Epithelial cell of esophagus (primary cell): Measurements from ENCODE around the gene FZD7.

Experiments
- DNase-seq: peaks from one replicate; pipeline ENCODE4 v3.0.0; 2010; ENCODE audit warnings: low read depth
- H3K4me3 ChIP-seq: 2 replicates; pipeline ENCODE4 v1.5.1; 2011; ENCODE audit warnings: mild to moderate bottlenecking, low read length, control low read depth
- TF ChIP-seq, protein P1 (sequence below): IDR thresholded peaks from 2 replicates; pipeline ENCODE4 v1.5.1; 2011; ENCODE audit warnings: low read depth, mild to moderate bottlenecking, low read length, control low read depth, inconsistent platforms; ENCODE audit not compliant: insufficient read depth; ENCODE audit errors: missing control alignments

FZD7 gene

DNA sequence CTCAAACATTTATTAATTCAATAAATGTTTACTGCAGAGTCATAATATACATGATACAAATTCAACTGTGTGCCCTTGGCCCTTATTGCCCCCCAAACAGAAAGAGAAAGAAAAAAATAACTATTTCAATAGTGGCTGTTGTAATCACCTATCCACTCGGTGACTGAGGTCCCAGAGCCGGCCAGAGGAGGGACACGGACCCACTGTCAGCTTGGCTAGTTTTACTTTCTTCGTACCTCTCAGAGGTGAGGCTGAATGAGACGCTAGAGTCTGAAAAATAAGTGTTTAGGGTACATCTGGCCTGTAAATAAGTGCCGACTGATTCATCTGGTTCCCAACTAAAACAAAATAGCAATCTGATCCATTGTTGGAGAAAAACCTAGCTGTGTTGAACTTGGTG is 31.3 kb upstream of the FZD7 start:
- TF ChIP-seq, protein P1, sequence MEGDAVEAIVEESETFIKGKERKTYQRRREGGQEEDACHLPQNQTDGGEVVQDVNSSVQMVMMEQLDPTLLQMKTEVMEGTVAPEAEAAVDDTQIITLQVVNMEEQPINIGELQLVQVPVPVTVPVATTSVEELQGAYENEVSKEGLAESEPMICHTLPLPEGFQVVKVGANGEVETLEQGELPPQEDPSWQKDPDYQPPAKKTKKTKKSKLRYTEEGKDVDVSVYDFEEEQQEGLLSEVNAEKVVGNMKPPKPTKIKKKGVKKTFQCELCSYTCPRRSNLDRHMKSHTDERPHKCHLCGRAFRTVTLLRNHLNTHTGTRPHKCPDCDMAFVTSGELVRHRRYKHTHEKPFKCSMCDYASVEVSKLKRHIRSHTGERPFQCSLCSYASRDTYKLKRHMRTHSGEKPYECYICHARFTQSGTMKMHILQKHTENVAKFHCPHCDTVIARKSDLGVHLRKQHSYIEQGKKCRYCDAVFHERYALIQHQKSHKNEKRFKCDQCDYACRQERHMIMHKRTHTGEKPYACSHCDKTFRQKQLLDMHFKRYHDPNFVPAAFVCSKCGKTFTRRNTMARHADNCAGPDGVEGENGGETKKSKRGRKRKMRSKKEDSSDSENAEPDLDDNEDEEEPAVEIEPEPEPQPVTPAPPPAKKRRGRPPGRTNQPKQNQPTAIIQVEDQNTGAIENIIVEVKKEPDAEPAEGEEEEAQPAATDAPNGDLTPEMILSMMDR = no peak
- DNase-seq = no peak

GRCh38 chr2:202005272-202005887 is 28.3 kb upstream of the FZD7 start:
- no peak for DNase-seq
- H3K4me3 ChIP-seq = no peak overlapping the region
- TF ChIP-seq, protein P1 = no peak

More for the DNA sequence above, 31.3 kb upstream of the FZD7 start:
- no peak overlapping the region for H3K4me3 ChIP-seq

GRCh38 chr2:202006301-202006700 is 27.4 kb upstream of the FZD7 start:
- no peak for DNase-seq
- no peak overlapping the region for H3K4me3 ChIP-seq
- TF ChIP-seq, protein P1 = no peak

- DNase-seq = no peak
- TF ChIP-seq, protein P1 = peak; percentile 5
- no peak overlapping the region for H3K4me3 ChIP-seq
These were observed 26.4 kb upstream of the FZD7 start for GRCh38 chr2:202007015-202007982.

DNA sequence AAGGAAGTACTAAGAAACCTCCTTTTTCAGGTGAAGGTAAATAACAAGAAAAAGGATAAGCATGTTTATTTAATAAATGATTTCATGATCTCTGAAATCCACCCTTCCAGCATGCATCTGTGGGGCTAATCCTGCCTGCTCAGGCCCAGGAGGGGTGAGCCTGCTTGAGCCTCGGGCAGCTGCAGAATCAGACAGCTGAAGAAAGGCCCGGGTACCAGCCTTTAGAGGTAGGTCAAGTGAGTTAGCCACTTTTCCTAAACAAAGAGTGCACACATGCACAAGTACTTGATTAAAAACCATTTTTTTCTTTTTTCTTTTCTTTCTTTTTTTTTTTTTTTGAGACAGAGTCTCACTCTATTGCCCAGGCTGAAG is 25.7 kb upstream of the FZD7 start:
- H3K4me3 ChIP-seq = no peak overlapping the region
- no peak for DNase-seq
- TF ChIP-seq, protein P1 = no peak

- H3K4me3 ChIP-seq = no peak overlapping the region
- TF ChIP-seq, protein P1 = no peak
- DNase-seq = no peak
These were observed 24.6 kb upstream of the FZD7 start for GRCh38 chr2:202009019-202009481.
